A673 (cell line): ENCODE data around the gene APBA1. TPM values are rescaled to one million over a fixed set of nuclear protein-coding genes. Genes with fewer than 3 reads are reported as not detected.

Source experiments
- BruUV-seq: library from RNA; stranded (reverse); fragments of 400-500 nt; replicated peaks from 2 replicates; lab custom pipeline; 2021; lab: Mats Ljungman, UMichigan
- CTCF ChIA-PET: fragments of 300-600 bp; sonication (Branson Sonifier 250); formaldehyde crosslinking; loops from one replicate; lab custom pipeline; 2022; ENCODE audit warnings: antibody characterized with exemption; lab: Charles Lee
- POLR2A ChIA-PET: fragments of 300-600 bp; sonication (Branson Sonifier 250); formaldehyde crosslinking; loops from one replicate; lab custom pipeline; 2022; ENCODE audit warnings: antibody characterized with exemption; ENCODE audit not compliant: low non-redundant PET; lab: Charles Lee
- DNase-seq: peaks from one replicate; pipeline ENCODE4 v3.0.0-alpha.2; 2015; ENCODE audit warnings: low spot score
- H3K27ac ChIP-seq: fragments of 200-600 bp; sonication (generic); 2 replicates; pipeline ENCODE4 v1.5.1; 2016; ENCODE audit warnings: mixed run types, low read depth, mild to moderate bottlenecking, mixed read lengths, antibody characterized with exemption, low read length; ENCODE audit not compliant: poor library complexity, severe bottlenecking
- H3K27me3 ChIP-seq: fragments of 200-600 bp; sonication (generic); replicated peaks from 2 replicates; pipeline ENCODE4 v1.6.1; 2017; ENCODE audit warnings: mixed run types, low read depth, mild to moderate bottlenecking, mixed read lengths, antibody characterized with exemption, low read length; ENCODE audit not compliant: insufficient read depth, poor library complexity
- H3K36me3 ChIP-seq: fragments of 200-600 bp; sonication (generic); 2 replicates; pipeline ENCODE4 v1.6.1; 2016; ENCODE audit warnings: mixed run types, mild to moderate bottlenecking, mixed read lengths, antibody characterized with exemption, low read length; ENCODE audit not compliant: insufficient read depth, poor library complexity, severe bottlenecking
- H3K4me1 ChIP-seq: fragments of 200-600 bp; sonication (generic); 2 replicates; pipeline ENCODE4 v1.6.1; 2017; ENCODE audit warnings: mixed run types, mild to moderate bottlenecking, mixed read lengths, antibody characterized with exemption, low read length; ENCODE audit not compliant: insufficient read depth, poor library complexity, severe bottlenecking
- H3K4me3 ChIP-seq: fragments of 200-600 bp; sonication (generic); 2 replicates; pipeline ENCODE4 v1.5.1; 2016; ENCODE audit warnings: low read depth, mixed run types, mild to moderate bottlenecking, mixed read lengths, low read length; ENCODE audit not compliant: poor library complexity, severe bottlenecking
- H3K9me3 ChIP-seq: fragments of 200-600 bp; sonication (generic); 2 replicates; pipeline ENCODE4 v1.6.1; 2016; ENCODE audit warnings: mixed run types, low read depth, mild to moderate bottlenecking, mixed read lengths, antibody characterized with exemption, low read length; ENCODE audit not compliant: poor library complexity, severe bottlenecking
- CTCF ChIP-seq: fragments of 300-800, 200-600 bp; sonication (generic); conservative IDR thresholded peaks from 2 replicates; pipeline ENCODE4 v1.5.1; 2017; ENCODE audit warnings: low read depth, mild to moderate bottlenecking, antibody characterized with exemption, low read length, moderate library complexity, mixed read lengths
- EZH2 ChIP-seq: fragments of 200-600 bp; sonication (generic); IDR thresholded peaks from 2 replicates; pipeline ENCODE4 v1.6.1; 2017; ENCODE audit warnings: borderline replicate concordance, low read depth, mild to moderate bottlenecking, mixed read lengths, antibody characterized with exemption, low read length; ENCODE audit not compliant: poor library complexity, severe bottlenecking
- intact Hi-C: fragments of 100-400 bp; cut with micrococcal nuclease; formaldehyde crosslinking; loops from one replicate; pipeline ENCODE4 v1.10.0; 2022; ENCODE audit not compliant: unreplicated experiment
- total RNA-seq: library from RNA; stranded (reverse); gene quantifications from 2 replicates; pipeline ENCODE4 v1.2.3, GENCODE V29; 2021

Gene APBA1
- total RNA-seq, 1 experiment from 2014 or later, result 0.13 TPM

- intact Hi-C loops, result loop anchor here (10.0 kb wide), 2 partner anchors 246 to 686 kb away; partner anchors contain the start of gene APBA1
- no peaks in the 10 kb centered on the region for H3K9me3 ChIP-seq
- TF ChIP-seq CTCF (no peak), EZH2 (no peak)
- no peaks in the 10 kb centered on the region for H3K27me3 ChIP-seq
- H3K36me3 ChIP-seq, result no peaks in the 10 kb centered on the region
- no peaks in the 10 kb centered on the region for H3K4me1 ChIP-seq
- no peak overlapping the region for H3K27ac ChIP-seq
- ChIA-PET CTCF (no interaction called here), POLR2A (no interaction called here)
- H3K4me3 ChIP-seq, result no peak overlapping the region
- no peak for DNase-seq
- no TSS peak for BruUV-seq
Measured at GRCh38 chr9:69429281-69429680, 242.9 kb downstream of the APBA1 start.

- H3K9me3 ChIP-seq, result no peaks in the 10 kb centered on the region
- H3K36me3 ChIP-seq, result no peaks in the 10 kb centered on the region
- H3K4me1 ChIP-seq, result no peaks in the 10 kb centered on the region
- DNase-seq, result no peak
- H3K27ac ChIP-seq, result no peak overlapping the region
- no TSS peak for BruUV-seq
- TF ChIP-seq EZH2, result no peak
- TF ChIP-seq CTCF, result no peak
- ChIA-PET POLR2A (no interaction called here), CTCF (no interaction called here)
- no peaks in the 10 kb centered on the region for H3K27me3 ChIP-seq
- intact Hi-C loops, result loop anchor here (10.0 kb wide), 2 partner anchors 247 to 687 kb away; partner anchors contain the start of gene APBA1
- H3K4me3 ChIP-seq, result no peak overlapping the region
Measured at GRCh38 chr9:69428017-69428785, 244.0 kb downstream of the APBA1 start.

GRCh38 chr9:69427286-69427685, 244.9 kb downstream of the APBA1 start:
- DNase-seq, result no peak
- H3K9me3 ChIP-seq, result no peaks in the 10 kb centered on the region
- no peaks in the 10 kb centered on the region for H3K4me1 ChIP-seq
- TF ChIP-seq EZH2 (no peak), CTCF (no peak)
- H3K27me3 ChIP-seq, result no peaks in the 10 kb centered on the region
- no TSS peak for BruUV-seq
- ChIA-PET CTCF (no interaction called here), POLR2A (no interaction called here)
- intact Hi-C loops, result loop anchor here (10.0 kb wide), 2 partner anchors 248 to 688 kb away; partner anchors contain the start of gene APBA1
- no peak overlapping the region for H3K4me3 ChIP-seq
- no peaks in the 10 kb centered on the region for H3K36me3 ChIP-seq
- H3K27ac ChIP-seq, result no peak overlapping the region
